Non-pigmented ciliary epithelial cell (primary cell): ENCODE measurements around the gene PRPF39.
"Not testable (repeated sequence)": the region's sequence is repeated elsewhere in the genome, so short reads cannot be mapped to it uniquely, and the experiment has no call there.

Source experiments
- DNase-seq: peaks from one replicate; pipeline ENCODE4 v3.0.0-alpha.2; 2010; ENCODE audit warnings: low read depth

PRPF39 gene

GRCh38 chr14:45083976-45084722 lies at the start of gene PRPF39:
Gene PRPF39, plus strand, starts transcription at chr14:45084116. Its CDS starts 11,124 bp downstream, at chr14:45095240.
- DNase-seq, result peak; percentile 50

- no peak for DNase-seq
Measured at GRCh38 chr14:45034730-45035129, 49.2 kb upstream of the PRPF39 start.

- no peak for DNase-seq
Measured at GRCh38 chr14:45038256-45038655, 45.7 kb upstream of the PRPF39 start.

- DNase-seq, result no peak
Measured at GRCh38 chr14:45038865-45039264, 45.1 kb upstream of the PRPF39 start.

GRCh38 chr14:45039390-45039789 lies 44.5 kb upstream of the PRPF39 start:
- no peak for DNase-seq

GRCh38 chr14:45041641-45042040 lies 42.3 kb upstream of the PRPF39 start:
- DNase-seq, result no peak

GRCh38 chr14:45044638-45045037 lies 39.3 kb upstream of the PRPF39 start:
- no peak for DNase-seq

- DNase-seq, result no peak
Measured at GRCh38 chr14:45048385-45048784, 35.5 kb upstream of the PRPF39 start.

- DNase-seq, result no peak
Measured at GRCh38 chr14:45051180-45051579, 32.7 kb upstream of the PRPF39 start.

- DNase-seq, result no peak
Measured at GRCh38 chr14:45051896-45052295, 32.0 kb upstream of the PRPF39 start.

- no peak for DNase-seq
Measured at GRCh38 chr14:45057349-45057748, 26.6 kb upstream of the PRPF39 start.

- DNase-seq, result no peak
Measured at GRCh38 chr14:45057881-45058364, 26.0 kb upstream of the PRPF39 start.

GRCh38 chr14:45060551-45060950 lies 23.4 kb upstream of the PRPF39 start:
- DNase-seq, result no peak

- no peak for DNase-seq
Measured at GRCh38 chr14:45065540-45065939, 18.4 kb upstream of the PRPF39 start.

GRCh38 chr14:45065956-45066355 lies 18.0 kb upstream of the PRPF39 start:
- no peak for DNase-seq

- no peak for DNase-seq
Measured at GRCh38 chr14:45066667-45067066, 17.2 kb upstream of the PRPF39 start.

GRCh38 chr14:45068396-45068795 lies 15.5 kb upstream of the PRPF39 start:
- DNase-seq, result no peak

GRCh38 chr14:45070215-45070614 lies 13.7 kb upstream of the PRPF39 start:
- DNase-seq, result no peak

- DNase-seq, result no peak
Measured at GRCh38 chr14:45072126-45072525, 11.8 kb upstream of the PRPF39 start.

GRCh38 chr14:45073231-45073879 lies 10.6 kb upstream of the PRPF39 start:
- DNase-seq, result no peak

- DNase-seq, result no peak
Measured at GRCh38 chr14:45078323-45078722, 5.6 kb upstream of the PRPF39 start.

GRCh38 chr14:45080416-45080968 lies 3.4 kb upstream of the PRPF39 start:
- not testable (repeated sequence) for DNase-seq

- DNase-seq, result not testable (repeated sequence)
Measured at GRCh38 chr14:45081096-45081495, 2.8 kb upstream of the PRPF39 start.
